CD8-positive, alpha-beta memory T cell (primary cell): ENCODE measurements around the gene CASZ1. TPM values are rescaled to one million over a fixed set of nuclear protein-coding genes. Genes with fewer than 3 reads are reported as not detected.

Experiments used
- CTCF ChIA-PET: fragments of 350-600 bp; sonication (Branson Sonifier 250); formaldehyde crosslinking; loops from one replicate; lab custom pipeline; 2021; ENCODE audit warnings: antibody characterized with exemption; lab: Charles Lee
- POLR2A ChIA-PET: fragments of 350-600 bp; sonication (Branson Sonifier 250); formaldehyde crosslinking; loops from one replicate; lab custom pipeline; 2021; ENCODE audit warnings: antibody characterized with exemption; lab: Charles Lee
- DNase-seq, 5 donors: peaks; one replicate each; pipeline versions ENCODE4 v3.0.0 to v3.0.0-alpha.2; 2020 to 2022; ENCODE audit warnings: mixed read lengths in 1 of 5
- H3K27ac ChIP-seq: one replicate; pipeline ENCODE4 v1.7.0; 2013; ENCODE audit warnings: low read depth, mild to moderate bottlenecking, low read length, moderate library complexity
- H3K27me3 ChIP-seq: 2 replicates; pipeline ENCODE4 v1.7.0; 2013; ENCODE audit warnings: low read length, mild to moderate bottlenecking; ENCODE audit not compliant: insufficient read depth, poor library complexity, severe bottlenecking
- H3K36me3 ChIP-seq: 2 replicates; pipeline ENCODE4 v1.7.0; 2013; ENCODE audit warnings: mild to moderate bottlenecking, low read length, moderate library complexity; ENCODE audit not compliant: insufficient read depth
- H3K4me1 ChIP-seq: 2 replicates; pipeline ENCODE4 v1.7.0; 2013; ENCODE audit warnings: mild to moderate bottlenecking, low read length, moderate library complexity; ENCODE audit not compliant: insufficient read depth
- H3K4me3 ChIP-seq: 2 replicates; pipeline ENCODE4 v1.7.0; 2013; ENCODE audit warnings: mild to moderate bottlenecking, low read length
- H3K9me3 ChIP-seq: 2 replicates; pipeline ENCODE4 v1.7.0; 2013; ENCODE audit warnings: mild to moderate bottlenecking, low read length
- H3K27ac Mint-ChIP-seq, 8 donors: one replicate each; pipeline ENCODE4 v1.8.0; 2020 to 2021; ENCODE audit warnings: mixed read lengths in 8 of 8, mild to moderate bottlenecking in 6 of 8, inconsistent platforms in 3 of 8, moderate library complexity in 3 of 8
- H3K27me3 Mint-ChIP-seq, 2 donors: one replicate each; pipeline ENCODE4 v1.8.0; 2020 to 2021; ENCODE audit warnings: mixed read lengths in 2 of 2, mild to moderate bottlenecking in 1 of 2, moderate library complexity in 1 of 2
- H3K36me3 Mint-ChIP-seq, 3 donors: one replicate each; pipeline ENCODE4 v1.8.0; 2020 to 2021; ENCODE audit warnings: mixed read lengths in 3 of 3, inconsistent platforms in 1 of 3, mild to moderate bottlenecking in 1 of 3
- H3K4me1 Mint-ChIP-seq, 3 donors: one replicate each; pipeline ENCODE4 v1.8.0; 2020 to 2021; ENCODE audit warnings: mixed read lengths in 3 of 3, inconsistent platforms in 1 of 3, mild to moderate bottlenecking in 1 of 3
- H3K4me3 Mint-ChIP-seq, 7 donors: one replicate each; pipeline ENCODE4 v1.8.0; 2020 to 2021; ENCODE audit warnings: mixed read lengths in 7 of 7, mild to moderate bottlenecking in 6 of 7, moderate library complexity in 4 of 7, inconsistent platforms in 2 of 7
- H3K9me3 Mint-ChIP-seq, 5 donors: one replicate each; pipeline ENCODE4 v1.8.0; 2020 to 2022; ENCODE audit warnings: mixed read lengths in 5 of 5, mild to moderate bottlenecking in 3 of 5, moderate library complexity in 2 of 5, inconsistent platforms in 1 of 5
- polyA plus RNA-seq: library from polyadenylated mRNA; unstranded; fragments of 300-500 nt; fragmentation: Illumina TruSeq; gene quantifications from one replicate; pipeline ENCODE4 v1.2.3, GENCODE V29; 2021
- total RNA-seq, 2 experiments: library from RNA; stranded (reverse); gene quantifications; one replicate each; pipeline ENCODE4 v1.2.3, GENCODE V29; 2021

Gene CASZ1
- total and polyA plus RNA-seq, 3 experiments from 2014 or later = 2.2 to 10.5 (median 9.9) TPM

GRCh38 chr1:10827377-10828333 is 31.2 kb upstream of the CASZ1 start:
- ChIA-PET POLR2A (no interaction called here), CTCF (no interaction called here)
- no peaks in the 10 kb centered on the region for H3K9me3 ChIP-seq
- H3K4me1 ChIP-seq = no peaks in the 10 kb centered on the region
- no peaks in the 10 kb centered on the region for H3K9me3 Mint-ChIP-seq
- H3K27ac Mint-ChIP-seq = no peak overlapping the region
- peaks cover 0 to 1% (median 0%) of the 10 kb centered on the region in 3 donors for H3K4me1 Mint-ChIP-seq
- no peak for DNase-seq
- no peak overlapping the region for H3K27ac ChIP-seq
- H3K4me3 Mint-ChIP-seq = no peak overlapping the region
- H3K4me3 ChIP-seq = no peak overlapping the region
- H3K36me3 Mint-ChIP-seq = no peaks in the 10 kb centered on the region
- no peaks in the 10 kb centered on the region for H3K36me3 ChIP-seq
- peaks cover 12 to 31% of the 10 kb centered on the region in 2 donors for H3K27me3 Mint-ChIP-seq
- peaks cover 3% of the 10 kb centered on the region for H3K27me3 ChIP-seq

DNA sequence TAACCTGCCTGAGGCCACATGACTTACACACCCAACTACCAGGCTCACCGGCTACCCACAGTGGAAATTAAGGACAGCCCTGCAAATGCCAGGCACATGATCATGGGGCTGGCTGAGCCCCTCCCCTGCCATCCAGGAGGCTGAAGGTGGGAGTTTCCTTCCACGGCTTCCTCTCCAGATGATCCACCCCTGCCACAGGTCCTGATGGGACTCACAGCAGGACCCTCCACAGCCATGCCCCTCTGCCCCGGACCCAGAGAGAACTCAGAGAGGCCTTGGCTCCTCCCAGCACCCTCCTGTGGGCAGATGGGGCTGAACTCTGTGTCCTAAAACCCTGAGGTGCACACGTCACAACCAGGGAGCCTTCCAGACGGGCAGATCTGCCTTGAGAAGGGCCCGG is 29.1 kb upstream of the CASZ1 start:
- no peaks in the 10 kb centered on the region for H3K36me3 ChIP-seq
- no peak overlapping the region for H3K4me3 Mint-ChIP-seq

GRCh38 chr1:10824821-10825540 is 28.5 kb upstream of the CASZ1 start:
- H3K4me3 Mint-ChIP-seq = no peak overlapping the region
- H3K4me3 ChIP-seq = no peak overlapping the region
- H3K9me3 ChIP-seq = no peaks in the 10 kb centered on the region
- no peak for DNase-seq
- ChIA-PET POLR2A (no interaction called here), CTCF (no interaction called here)
- no peak overlapping the region for H3K27ac ChIP-seq
- peaks cover 12 to 31% of the 10 kb centered on the region in 2 donors for H3K27me3 Mint-ChIP-seq
- H3K4me1 ChIP-seq = no peaks in the 10 kb centered on the region
- H3K36me3 ChIP-seq = no peaks in the 10 kb centered on the region
- H3K9me3 Mint-ChIP-seq = no peaks in the 10 kb centered on the region
- peaks cover 3% of the 10 kb centered on the region for H3K27me3 ChIP-seq
- no peaks in the 10 kb centered on the region for H3K4me1 Mint-ChIP-seq
- no peaks in the 10 kb centered on the region for H3K36me3 Mint-ChIP-seq
- no peak overlapping the region for H3K27ac Mint-ChIP-seq

More for the DNA sequence above, 29.1 kb upstream of the CASZ1 start:
- Mint-ChIP-seq H3K4me1 (no peaks in the 10 kb centered on the region), H3K27ac (peak overlapping the region in 1 of 8 donors; percentile 60), H3K36me3 (no peaks in the 10 kb centered on the region), H3K9me3 (no peaks in the 10 kb centered on the region), H3K27me3 (peaks cover 12 to 31% of the 10 kb centered on the region in 2 donors)
- DNase-seq = no peak
- ChIA-PET POLR2A (no interaction called here), CTCF (no interaction called here)
- no peaks in the 10 kb centered on the region for H3K4me1 ChIP-seq
- H3K27me3 ChIP-seq = peaks cover 3% of the 10 kb centered on the region
- H3K9me3 ChIP-seq = no peaks in the 10 kb centered on the region
- no peak overlapping the region for H3K4me3 ChIP-seq
- no peak overlapping the region for H3K27ac ChIP-seq

- Mint-ChIP-seq H3K36me3 (no peaks in the 10 kb centered on the region), H3K9me3 (no peaks in the 10 kb centered on the region), H3K27me3 (peaks cover 7 to 28% of the 10 kb centered on the region in 2 donors), H3K4me3 (no peak overlapping the region), H3K27ac (peak overlapping the region in 1 of 8 donors; percentile 47), H3K4me1 (no peaks in the 10 kb centered on the region)
- peaks cover 3% of the 10 kb centered on the region for H3K27me3 ChIP-seq
- no peak overlapping the region for H3K27ac ChIP-seq
- H3K36me3 ChIP-seq = no peaks in the 10 kb centered on the region
- ChIA-PET CTCF (no interaction called here), POLR2A (no interaction called here)
- H3K4me1 ChIP-seq = no peaks in the 10 kb centered on the region
- no peaks in the 10 kb centered on the region for H3K9me3 ChIP-seq
- no peak overlapping the region for H3K4me3 ChIP-seq
- no peak for DNase-seq
These were observed 26.6 kb upstream of the CASZ1 start for GRCh38 chr1:10823000-10823401.

DNA sequence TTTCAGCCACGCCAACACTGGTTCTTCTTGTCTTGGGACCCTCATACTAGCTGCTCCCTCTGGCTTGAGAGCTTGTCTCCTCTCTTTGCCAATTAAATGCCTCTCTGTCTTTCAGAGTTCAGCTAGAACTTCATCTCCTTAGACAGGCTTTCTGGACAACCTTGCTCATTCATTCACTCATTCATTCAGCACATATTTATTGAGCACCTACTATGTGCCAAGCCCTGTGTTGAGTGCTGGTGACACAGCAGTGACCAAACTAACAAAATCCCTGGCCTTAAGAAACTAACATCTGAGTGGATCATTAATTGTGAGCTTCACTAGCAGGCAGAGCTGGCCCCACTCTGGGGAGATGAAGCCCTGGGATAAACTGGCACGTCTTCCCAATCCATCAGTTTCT is 24.9 kb upstream of the CASZ1 start:
- no peaks in the 10 kb centered on the region for H3K4me1 ChIP-seq
- H3K9me3 ChIP-seq = no peaks in the 10 kb centered on the region
- no peaks in the 10 kb centered on the region for H3K9me3 Mint-ChIP-seq
- H3K27ac Mint-ChIP-seq = no peak overlapping the region
- H3K36me3 ChIP-seq = no peaks in the 10 kb centered on the region
- ChIA-PET CTCF (no interaction called here), POLR2A (no interaction called here)
- no peaks in the 10 kb centered on the region for H3K36me3 Mint-ChIP-seq
- H3K27me3 ChIP-seq = peaks cover 3% of the 10 kb centered on the region
- no peaks in the 10 kb centered on the region for H3K4me1 Mint-ChIP-seq
- DNase-seq = no peak
- no peak overlapping the region for H3K4me3 Mint-ChIP-seq
- H3K27me3 Mint-ChIP-seq = peaks cover 7 to 25% of the 10 kb centered on the region in 2 donors
- H3K27ac ChIP-seq = no peak overlapping the region
- no peak overlapping the region for H3K4me3 ChIP-seq

- Histone ChIP-seq H3K9me3 (no peaks in the 10 kb centered on the region), H3K4me1 (no peaks in the 10 kb centered on the region), H3K27ac (no peak overlapping the region), H3K4me3 (no peak overlapping the region), H3K27me3 (peaks cover 3% of the 10 kb centered on the region), H3K36me3 (no peaks in the 10 kb centered on the region)
- Mint-ChIP-seq H3K9me3 (no peaks in the 10 kb centered on the region), H3K27me3 (peaks cover 5 to 27% of the 10 kb centered on the region in 2 donors), H3K4me1 (no peaks in the 10 kb centered on the region), H3K36me3 (no peaks in the 10 kb centered on the region), H3K27ac (no peak overlapping the region), H3K4me3 (no peak overlapping the region)
- ChIA-PET POLR2A (no interaction called here), CTCF (no interaction called here)
- no peak for DNase-seq
These were observed 24.0 kb upstream of the CASZ1 start for GRCh38 chr1:10820422-10820821.

GRCh38 chr1:10819198-10819901 is 22.9 kb upstream of the CASZ1 start:
- POLR2A ChIA-PET = no interaction called here
- DNase-seq = no peak
- Histone ChIP-seq H3K4me3 (no peak overlapping the region), H3K9me3 (no peaks in the 10 kb centered on the region), H3K27ac (no peak overlapping the region), H3K27me3 (peaks cover 3% of the 10 kb centered on the region), H3K36me3 (no peaks in the 10 kb centered on the region), H3K4me1 (no peaks in the 10 kb centered on the region)
- H3K4me3 Mint-ChIP-seq = no peak overlapping the region
- peaks cover 7 to 30% of the 10 kb centered on the region in 2 donors for H3K27me3 Mint-ChIP-seq
- H3K36me3 Mint-ChIP-seq = no peaks in the 10 kb centered on the region
- H3K27ac Mint-ChIP-seq = peak overlapping the region in 1 of 8 donors; percentile 29
- CTCF ChIA-PET = no interaction called here
- no peaks in the 10 kb centered on the region for H3K9me3 Mint-ChIP-seq
- no peaks in the 10 kb centered on the region for H3K4me1 Mint-ChIP-seq
